ENCODE data around the gene SRL.

DNA sequence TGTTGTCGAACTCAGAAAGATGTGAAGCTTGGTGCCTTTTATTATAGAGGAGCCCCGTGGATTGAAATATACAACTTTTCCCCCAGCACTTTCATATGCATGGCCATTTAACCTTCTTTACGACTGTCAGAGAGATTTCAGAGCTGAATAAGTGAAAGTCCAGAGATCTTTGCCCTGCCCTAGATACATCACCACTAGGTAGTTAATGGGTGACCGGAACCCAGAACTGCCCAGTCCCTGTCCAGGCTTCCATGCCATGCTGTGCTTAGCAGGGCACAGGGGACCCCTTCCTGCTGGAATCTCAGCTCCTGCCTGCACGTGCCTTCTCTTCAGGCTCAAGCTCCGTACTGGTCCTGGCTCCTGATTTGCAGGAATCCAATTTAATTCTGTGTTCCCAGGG is 32.2 kb downstream of the SRL start:
- TF ChIP-seq CTBP1 (IDR thresholded peaks at IDR 0.05; ENCODE audit: borderline replicate concordance) (no peak), BHLHE40 (IDR thresholded peaks at IDR 0.05; ENCODE audit: borderline replicate concordance) (no peak), NFRKB (IDR thresholded peaks at IDR 0.05) (no peak), FOXM1 (IDR thresholded peaks at IDR 0.05; ENCODE audit: borderline replicate concordance) (no peak), LEF1 (IDR thresholded peaks at IDR 0.05; ENCODE audit: borderline replicate concordance) (no peak), FOXK2 (IDR thresholded peaks at IDR 0.05) (no peak), HDGF (IDR thresholded peaks at IDR 0.05; ENCODE audit: borderline replicate concordance) (no peak), ARNT (IDR thresholded peaks at IDR 0.05) (no peak), ZNF384 (IDR thresholded peaks at IDR 0.05) (no peak), ELF4 (IDR thresholded peaks at IDR 0.05) (no peak)
